Stimulated activated CD8-positive, alpha-beta memory T cell treated with anti-CD3 and anti-CD28 coated beads, Interleukin-4, amount 100 ng/mL, for 4 hours (primary cell): ENCODE data around the gene WDR59.
"Not testable (repeated sequence)": the region's sequence is repeated elsewhere in the genome, so short reads cannot be mapped to it uniquely, and the experiment has no call there.

Experiments used
- DNase-seq, 2 donors: peaks; one replicate each; pipeline ENCODE4 v3.0.0-alpha.2; 2020; ENCODE audit warnings: low read depth in 2 of 2, low spot score in 1 of 2

Gene WDR59

DNA sequence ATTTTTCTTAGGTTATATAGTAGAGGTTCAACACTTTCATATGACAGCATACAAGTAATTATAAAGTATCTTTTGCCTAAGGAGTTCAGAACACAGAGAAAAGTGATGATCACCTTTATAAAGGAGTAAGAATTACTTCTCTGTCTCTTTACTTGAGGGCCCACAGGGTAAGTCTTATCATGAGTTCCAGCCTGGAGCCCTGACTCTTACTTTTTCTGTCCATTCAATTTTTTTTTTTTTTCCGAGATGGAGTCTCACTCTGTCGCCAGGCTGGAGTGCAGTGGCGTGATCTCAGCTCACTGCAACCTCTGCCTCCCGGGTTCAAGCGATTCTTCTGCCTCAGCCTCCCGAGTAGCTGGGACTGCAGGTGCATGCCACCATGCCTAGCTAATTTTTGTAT lies 28.2 kb upstream of the WDR59 start:
- DNase-seq: not testable (repeated sequence)

DNA sequence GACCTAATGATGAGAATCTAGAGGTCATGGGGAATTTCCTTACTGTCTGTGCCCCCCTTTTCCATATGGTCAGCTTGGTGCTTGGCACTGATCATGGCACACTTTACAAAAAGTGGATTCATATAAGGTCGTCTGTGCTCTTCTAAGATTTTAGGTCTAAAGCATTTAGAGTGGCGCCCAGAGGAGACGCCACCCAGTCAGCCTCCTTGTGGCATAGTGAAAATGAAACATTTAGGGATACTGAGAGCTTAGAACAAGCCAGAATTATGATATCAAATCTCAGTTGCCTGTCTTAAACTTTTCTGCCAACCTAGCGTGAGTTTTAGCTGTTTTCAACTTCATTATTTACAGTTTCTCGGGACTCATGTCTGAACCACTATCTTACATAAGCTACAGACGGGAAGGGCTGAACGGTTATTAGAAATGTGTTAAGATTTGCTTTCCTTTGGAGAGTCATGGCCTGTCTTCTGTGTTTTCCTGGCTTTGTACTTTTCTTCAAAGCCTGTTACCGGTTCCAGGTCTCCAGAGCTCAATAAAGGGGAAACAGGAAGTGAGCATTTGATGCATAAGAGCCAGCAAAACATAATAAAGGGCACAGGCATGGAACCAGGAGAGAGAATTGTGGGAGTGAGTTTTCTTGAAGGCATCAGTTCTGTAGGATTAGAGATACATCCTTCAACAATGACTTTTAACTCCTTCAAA lies 27.6 kb upstream of the WDR59 start:
- no peak for DNase-seq

GRCh38 chr16:75011634-75012307 lies 26.8 kb upstream of the WDR59 start:
- no peak for DNase-seq

GRCh38 chr16:75010427-75010826 lies 25.5 kb upstream of the WDR59 start:
- no peak for DNase-seq

DNA sequence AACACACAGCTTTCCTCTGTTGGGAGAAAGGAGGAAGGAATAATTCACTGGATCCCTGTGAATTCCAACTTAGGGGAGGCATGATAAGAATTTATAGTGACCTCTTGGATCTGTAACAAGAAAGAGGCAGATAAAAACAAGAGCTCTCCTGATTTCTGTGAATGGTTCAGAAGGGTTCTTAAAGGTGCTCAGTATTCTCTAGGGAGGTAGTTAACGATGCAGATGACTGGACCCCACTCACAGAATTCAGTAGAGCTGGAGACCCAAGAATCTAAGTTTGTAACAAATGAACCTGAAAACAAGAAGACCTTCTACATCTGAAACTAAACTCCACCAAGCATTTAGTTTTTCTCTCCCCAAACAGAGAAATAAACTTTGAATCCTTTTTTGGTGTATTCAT lies 22.5 kb upstream of the WDR59 start:
- DNase-seq: no peak

- no peak for DNase-seq
Observed at GRCh38 chr16:75005697-75006096, 20.8 kb upstream of the WDR59 start.

- DNase-seq: no peak
Observed at GRCh38 chr16:75004460-75004859, 19.5 kb upstream of the WDR59 start.

DNA sequence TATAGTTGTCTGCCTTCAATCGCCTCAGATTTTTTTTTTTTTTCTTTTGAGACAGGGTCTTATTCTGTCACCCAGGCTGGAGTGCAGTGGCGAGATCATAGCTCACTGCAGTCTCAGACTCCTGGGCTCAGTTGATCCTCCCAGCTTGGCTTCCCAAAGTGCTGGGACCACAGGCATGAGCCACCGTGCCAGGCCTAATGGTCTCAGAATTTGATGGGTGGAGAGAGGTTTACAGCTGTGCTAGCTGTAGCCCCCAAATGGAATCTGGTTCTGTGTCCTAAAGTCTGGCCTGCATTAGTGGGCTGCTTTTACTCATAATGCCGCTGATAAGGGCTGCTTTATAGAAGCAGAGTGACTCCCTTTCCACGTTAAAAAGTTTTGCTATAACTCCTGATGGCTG lies 19.0 kb upstream of the WDR59 start:
- DNase-seq: no peak

- no peak for DNase-seq
Observed at GRCh38 chr16:75002474-75002873, 17.6 kb upstream of the WDR59 start.

- DNase-seq: no peak
Observed at GRCh38 chr16:75000481-75001081, 15.7 kb upstream of the WDR59 start.

DNA sequence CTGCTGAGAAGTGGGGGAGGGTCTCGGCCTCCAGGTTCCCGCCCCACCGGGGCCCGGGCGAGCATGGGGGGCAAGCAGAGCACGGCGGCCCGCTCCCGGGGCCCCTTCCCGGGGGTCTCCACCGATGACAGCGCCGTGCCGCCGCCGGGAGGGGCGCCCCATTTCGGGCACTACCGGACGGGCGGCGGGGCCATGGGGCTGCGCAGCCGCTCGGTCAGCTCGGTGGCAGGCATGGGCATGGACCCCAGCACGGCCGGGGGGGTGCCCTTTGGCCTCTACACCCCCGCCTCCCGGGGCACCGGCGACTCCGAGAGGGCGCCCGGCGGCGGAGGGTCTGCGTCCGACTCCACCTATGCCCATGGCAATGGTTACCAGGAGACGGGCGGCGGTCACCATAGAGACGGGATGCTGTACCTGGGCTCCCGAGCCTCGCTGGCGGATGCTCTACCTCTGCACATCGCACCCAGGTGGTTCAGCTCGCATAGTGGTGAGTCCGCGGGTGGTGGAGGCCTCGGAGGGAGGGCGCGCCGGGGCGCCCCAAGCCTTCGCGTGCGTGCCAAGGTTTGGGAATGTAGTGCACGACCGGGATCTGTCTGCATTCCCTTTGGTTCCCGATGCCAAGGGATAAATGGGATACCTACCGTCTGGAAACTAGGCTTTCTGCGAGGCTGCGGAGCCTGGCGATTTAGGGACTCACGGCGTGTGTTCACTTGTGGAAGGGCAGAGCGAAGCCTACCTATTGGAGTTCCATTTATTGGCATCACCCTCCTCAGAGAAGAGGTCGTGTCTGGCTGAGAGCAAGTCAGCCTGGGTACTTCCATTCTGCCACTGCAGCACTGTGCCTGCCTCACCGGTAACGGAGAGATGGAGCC lies 14.9 kb upstream of the WDR59 start:
- DNase-seq: peak in 1 of 2 donors; percentile 18

DNA sequence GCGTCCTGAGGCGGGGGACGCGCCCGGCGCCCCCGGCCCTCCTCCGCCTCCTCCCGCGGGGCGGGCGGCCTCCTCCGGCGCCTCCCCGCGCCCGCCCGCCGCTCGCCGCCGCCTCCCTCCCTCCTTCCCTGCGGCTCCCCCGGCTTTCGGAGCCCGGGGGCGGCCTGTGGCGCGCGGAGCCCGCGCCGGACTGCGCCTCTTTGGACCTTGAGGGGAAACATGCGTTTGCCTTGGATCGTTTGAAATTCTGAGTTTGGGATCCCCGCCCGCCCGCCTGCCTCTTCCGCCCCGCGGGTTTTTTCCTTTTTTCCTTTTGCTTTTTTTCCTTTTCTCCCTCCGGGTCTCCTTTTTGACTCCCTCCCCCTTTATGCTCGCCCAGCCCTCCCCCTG lies 14.3 kb upstream of the WDR59 start:
- no peak for DNase-seq

DNA sequence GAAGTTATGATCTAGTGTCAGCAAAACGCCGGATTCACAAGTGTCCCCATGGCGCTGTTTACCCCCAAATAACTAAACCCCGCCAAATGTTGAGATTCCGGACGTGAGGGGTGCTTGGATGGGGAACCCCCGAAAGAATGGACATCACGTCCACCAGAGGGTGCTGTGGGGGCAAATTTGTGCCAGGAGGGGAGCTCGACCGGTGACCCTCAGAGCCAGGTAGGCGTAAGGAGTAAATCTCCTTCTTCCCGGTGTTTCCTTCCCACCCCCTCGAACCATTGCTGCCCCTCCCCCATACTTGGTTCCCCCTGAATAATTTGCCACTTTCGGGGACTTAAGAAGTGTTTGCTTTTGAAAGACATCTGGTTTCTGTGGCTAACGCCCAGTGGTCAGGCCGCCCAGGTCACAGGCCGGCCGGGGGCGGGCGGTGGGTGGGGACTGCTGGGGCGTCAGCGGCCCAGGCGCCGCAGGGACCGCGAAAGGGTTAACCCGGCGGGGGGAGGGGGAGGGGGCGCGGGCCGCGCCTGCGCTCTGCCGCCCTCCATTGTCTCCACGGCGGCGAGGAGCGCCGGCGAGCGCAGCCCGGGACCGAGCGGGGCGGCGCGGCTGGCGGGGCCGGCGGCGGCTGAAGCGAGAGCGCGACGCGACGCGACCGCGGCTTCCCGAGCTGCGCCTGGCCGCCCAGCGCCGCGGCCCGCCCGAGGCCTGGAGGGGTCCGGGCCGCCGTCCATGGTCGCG lies 13.7 kb upstream of the WDR59 start, which contains the start of gene ZNRF1:
Gene ZNRF1 (plus strand): TSS at position 544 of the 738 bp plus-strand sequence. CDS start 648 bp downstream, outside the sequence.
- peak; percentile 54 to 64 for DNase-seq

DNA sequence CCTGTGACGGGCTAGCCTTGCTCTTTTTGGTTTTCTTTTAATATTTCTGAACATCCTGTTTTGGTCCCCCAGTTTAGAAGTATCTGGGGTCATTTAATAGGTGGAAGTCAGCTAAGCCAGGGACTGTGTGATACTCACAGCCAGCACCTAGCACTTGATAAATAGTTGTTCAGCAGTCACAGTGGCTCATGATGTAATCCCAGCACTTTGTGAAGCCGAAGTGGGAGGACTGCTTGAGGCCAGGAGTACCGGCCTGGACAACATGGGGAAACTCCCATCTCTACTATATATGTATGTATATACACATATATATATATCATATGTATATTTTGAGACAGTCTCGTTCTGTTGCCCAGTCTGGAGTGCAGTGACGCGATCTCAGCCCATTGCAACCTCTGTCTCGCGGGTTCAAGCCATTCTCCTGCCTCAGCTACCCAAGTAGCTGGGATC lies 12.1 kb upstream of the WDR59 start:
- DNase-seq: no peak

DNA sequence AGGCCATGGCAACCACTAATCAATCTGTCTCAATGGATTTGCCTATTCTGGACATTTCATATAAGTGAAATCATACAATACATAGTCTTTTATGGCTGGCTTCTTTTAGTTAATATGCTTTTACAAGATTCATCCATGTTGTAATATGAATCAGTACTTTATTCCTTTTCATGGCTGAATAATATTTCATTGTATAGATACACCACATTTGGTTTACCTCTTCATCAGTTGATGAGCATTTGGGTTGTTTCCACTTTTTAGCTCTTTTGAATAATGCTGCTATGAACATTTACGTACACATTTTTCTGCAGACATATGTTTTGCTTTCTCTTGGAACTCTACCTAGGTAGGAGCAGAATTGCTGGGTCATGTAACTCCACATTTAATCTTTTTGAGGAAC lies 11.1 kb upstream of the WDR59 start:
- DNase-seq: no peak

DNA sequence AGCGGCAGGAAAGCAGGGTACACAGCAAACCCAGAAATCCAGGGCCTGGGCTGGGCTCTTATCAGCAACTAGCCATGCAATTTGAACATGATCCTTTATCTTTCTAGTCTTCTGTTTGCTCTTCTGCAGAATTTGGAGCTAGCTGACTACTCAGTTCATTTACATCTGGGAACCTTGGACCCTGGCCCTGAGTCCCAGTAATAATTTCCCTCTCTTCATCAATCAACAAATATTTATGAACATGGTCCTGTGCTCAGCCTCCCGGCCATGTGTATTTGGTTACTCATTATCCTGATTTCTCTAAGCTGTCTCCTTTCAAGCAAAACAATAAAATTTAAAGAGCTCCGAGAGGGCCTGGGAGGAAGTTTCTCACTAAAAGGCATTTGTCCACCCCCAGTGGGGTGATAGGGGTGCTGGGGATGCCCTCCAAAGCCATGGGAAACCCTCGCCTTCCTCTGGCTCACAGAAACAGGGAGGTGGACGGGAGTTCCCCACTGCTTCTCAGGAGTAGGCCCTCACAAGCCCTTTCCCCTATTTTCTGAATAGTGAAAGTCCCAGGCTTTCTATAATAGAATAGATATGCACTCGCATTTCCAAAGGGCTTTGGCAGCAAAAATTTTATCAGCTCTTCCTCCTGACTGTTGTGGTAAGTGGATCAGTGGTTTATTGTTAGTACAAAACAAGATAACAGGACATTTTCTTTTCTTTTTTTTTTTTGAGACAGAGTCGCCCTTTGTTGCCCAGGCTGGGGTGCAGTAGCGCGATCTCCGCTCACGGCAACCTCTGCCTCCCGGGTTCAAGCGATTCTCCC lies 6.9 kb upstream of the WDR59 start:
- no peak for DNase-seq

- DNase-seq: no peak
Observed at GRCh38 chr16:74991268-74991592, 6.3 kb upstream of the WDR59 start.

DNA sequence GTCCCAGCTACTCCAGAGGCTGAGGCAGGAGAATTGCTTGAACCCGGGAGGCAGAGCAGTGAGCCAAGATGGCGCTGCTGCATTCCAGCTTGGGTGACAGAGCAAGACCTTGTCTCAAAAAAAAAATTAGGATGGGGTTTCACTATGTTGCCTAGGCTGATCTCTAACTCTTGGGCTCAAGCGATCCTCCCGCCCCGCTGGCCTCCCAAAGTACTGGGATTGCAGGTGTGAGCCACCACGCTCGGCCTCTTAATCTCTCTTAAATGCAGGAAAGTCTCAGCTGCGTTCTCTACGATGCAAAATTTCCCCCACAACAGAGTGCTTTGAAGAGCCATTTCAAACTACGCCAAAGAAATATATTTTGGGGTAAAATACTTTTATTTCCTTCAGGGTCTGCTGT lies 5.9 kb upstream of the WDR59 start:
- no peak for DNase-seq

DNA sequence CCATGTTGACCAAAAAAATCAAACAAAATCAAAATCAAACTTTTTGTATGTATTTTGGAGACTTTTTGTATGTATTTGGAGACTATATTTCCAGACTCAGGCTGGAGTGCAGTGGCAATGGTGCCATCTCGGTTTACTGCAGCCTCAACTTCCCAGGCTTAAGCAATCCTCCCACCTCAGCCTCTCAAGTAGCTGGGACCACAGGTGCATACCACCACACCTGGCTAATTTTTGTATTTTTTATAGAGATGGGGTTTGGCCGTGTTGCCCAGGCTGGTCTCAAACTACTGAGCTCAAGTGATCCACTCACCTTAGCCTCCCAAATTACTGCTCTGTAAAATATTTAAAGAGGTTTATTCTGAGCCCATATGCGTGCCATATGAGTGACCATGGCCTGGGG lies 4.9 kb upstream of the WDR59 start:
- DNase-seq: not testable (repeated sequence)
